NCI-H1105 treated with DMSO at 0.1 percent for 48 hours (cell line): ENCODE measurements around the gene KDM4C.
A peak's percentile ranks its signal among the peaks of the same experiment; 100 is the strongest.

Source experiments
- DNase-seq: peaks from one replicate; lab custom pipeline; 2025; lab: John Stamatoyannopoulos, UW

The KDM4C gene

GRCh38 chr9:7143645-7144200 lies 385.9 kb downstream of the KDM4C start:
- no peak for DNase-seq

DNA sequence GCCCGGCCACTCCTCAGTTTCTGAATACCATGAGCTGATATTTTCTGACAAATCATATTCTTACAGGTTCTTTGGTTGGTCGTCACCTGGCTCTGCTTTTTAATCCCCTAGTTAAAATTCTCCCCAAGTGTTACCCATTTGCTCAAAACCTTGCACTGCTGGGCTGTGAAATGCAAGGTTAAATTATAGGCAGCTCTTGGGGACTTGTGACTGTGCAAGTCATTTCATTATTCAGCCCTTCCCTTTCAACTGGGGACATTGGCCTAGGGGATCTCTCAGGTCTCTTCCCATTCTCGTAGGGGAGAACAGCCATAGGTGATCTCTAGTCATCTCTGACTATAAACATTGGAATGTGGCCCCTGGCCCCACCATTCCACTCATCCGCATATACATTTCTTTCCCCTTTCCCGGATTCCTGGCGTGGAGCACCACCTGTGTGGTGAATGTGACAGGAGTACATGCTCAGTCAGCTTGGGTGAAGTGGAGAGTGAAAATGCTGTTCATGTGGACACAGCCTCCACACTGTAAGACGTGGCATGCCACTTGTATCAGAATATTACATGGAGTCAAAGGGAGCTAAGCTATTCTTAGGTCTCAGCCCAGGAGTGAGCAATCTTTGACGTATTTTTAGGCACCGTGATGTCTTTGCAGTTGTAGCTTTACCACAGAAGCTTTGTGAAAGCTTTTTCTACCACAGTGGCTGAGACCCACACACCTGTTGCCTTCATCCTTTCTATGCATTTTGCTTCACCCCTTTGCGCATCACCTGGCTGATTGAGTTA lies 386.7 kb downstream of the KDM4C start:
- no peak for DNase-seq

GRCh38 chr9:7145361-7146069 lies 387.7 kb downstream of the KDM4C start:
- DNase-seq: no peak

DNA sequence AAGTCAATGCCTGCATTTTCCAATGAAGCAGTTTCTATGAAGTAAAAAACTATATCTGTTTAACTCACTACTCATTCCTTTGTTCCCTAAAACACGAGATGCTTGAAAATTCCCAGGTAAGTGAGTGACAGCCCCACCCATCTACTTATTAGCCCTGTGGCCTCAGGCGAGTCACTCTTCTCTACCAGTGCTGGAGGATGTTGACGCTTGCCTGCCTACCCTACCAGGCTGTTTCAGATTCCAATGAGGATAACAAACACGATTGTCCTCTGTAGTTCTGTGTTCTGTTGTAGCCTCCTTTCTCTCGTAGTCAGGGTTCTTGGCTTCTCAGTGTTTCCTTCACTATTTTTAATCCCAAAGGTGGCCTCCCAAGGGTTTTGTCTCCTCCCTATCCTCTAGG lies 388.8 kb downstream of the KDM4C start:
- no peak for DNase-seq

GRCh38 chr9:7147121-7148090 lies 389.6 kb downstream of the KDM4C start:
- DNase-seq: no peak

DNA sequence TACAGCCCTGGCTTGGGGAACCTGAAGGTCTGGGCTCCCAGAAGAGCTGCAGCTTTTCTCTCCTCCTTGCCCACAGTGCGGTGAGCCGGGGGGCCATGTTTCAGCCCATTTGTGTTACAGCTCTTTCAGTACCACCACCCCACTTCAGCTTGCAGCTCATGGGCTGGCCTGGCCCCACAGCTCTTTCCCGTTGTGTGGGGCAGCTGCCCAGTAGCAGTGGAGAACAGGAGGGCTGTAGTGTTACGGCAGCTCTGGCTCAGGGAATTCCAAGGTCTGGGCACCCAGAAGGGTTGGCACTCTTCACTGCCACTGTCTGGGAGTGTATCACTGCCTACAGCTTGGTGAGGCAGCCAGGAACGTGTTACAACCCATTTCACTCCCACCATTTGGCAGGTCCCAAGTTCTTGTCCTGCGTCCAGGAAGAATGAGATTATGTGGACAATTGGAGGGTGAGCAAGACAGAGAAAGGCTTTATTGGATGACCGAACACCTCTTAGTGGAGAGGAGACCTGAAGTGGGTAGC lies 390.5 kb downstream of the KDM4C start:
- DNase-seq: no peak

DNA sequence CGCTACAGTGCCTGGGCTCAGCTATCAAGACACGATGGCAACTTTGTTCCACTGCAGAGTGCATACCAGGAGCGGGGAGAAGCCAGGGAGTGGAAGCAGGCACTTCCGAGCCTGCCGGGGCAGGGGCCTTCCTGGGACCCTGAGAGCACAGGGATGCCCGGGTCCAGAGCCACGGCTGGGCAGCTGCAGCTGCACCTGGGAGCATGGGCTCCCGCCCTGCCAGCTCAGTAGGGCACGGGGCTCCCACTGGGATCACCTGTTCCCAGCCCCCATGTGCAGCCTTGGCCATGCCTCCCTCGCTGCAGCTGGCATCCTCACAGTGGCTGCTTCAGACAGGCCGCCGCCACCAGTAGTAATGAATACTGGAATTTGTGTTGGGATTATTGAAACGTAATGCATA lies 391.5 kb downstream of the KDM4C start:
- no peak for DNase-seq

- DNase-seq: no peak
These were observed 392.5 kb downstream of the KDM4C start for GRCh38 chr9:7150153-7150890.

DNA sequence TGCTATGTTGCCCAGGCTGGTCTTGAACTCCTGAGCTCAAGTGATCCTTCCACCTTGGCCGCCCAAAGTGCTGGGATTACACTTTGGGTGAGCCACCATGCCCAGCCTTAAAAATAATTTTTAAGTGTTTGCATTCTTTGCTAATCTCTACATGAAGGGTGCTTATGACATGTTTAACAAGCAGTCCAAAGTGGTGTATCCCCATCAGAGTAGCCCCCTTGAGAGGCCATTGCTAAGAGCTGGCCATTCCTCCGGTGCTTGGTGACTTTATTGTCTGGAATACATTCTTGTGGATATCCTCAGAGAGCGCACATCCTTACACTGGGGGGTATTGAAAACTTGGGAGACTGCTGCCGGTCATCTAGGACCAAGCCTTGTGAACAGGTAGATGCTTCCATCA lies 395.4 kb downstream of the KDM4C start:
- no peak for DNase-seq

DNA sequence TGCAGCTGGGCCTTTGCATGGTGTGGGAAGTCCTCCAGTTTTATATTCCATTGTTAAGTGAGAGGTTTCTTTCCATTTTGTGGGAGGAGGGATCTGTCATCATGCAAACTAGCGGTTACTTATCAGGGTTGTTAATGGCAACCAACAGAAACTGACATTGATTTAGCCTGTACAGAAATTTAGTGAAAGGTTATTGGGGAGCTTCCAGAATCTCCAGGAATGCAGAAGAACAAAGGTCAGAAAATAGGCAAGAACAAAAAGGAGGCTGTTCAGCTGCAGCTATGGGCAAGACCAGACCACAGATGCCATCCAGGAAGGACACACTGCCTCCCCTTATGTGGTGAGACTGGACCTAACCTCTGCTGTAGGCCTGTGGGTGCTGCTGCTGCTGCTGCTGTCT lies 395.8 kb downstream of the KDM4C start:
- DNase-seq: no peak

- no peak for DNase-seq
These were observed 396.3 kb downstream of the KDM4C start for GRCh38 chr9:7154003-7154619.

GRCh38 chr9:7154650-7155049 lies 396.9 kb downstream of the KDM4C start:
- DNase-seq: no peak

DNA sequence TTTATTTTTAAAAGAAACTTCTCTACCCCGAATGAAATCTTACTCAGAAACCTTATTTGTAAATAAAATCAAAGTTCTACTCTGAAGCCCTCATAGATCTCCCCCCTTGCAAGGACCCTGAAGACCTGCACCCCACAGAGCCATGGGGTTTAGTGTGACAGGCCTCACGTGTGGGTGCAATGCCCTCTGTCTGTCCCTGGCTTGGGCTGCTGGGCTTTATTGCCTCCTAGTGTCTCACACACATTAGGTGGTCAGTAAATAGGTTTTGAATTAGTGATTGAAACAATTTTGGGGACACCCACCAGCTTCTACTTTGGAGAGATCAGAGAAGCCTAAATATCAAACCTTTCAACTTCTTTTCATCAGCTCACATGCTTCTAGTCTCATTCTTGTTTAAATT lies 403.7 kb downstream of the KDM4C start:
- DNase-seq: no peak

- no peak for DNase-seq
These were observed 406.2 kb downstream of the KDM4C start for GRCh38 chr9:7163932-7164331.

GRCh38 chr9:7164440-7165330 lies 406.9 kb downstream of the KDM4C start:
- peak; percentile 15 for DNase-seq

DNA sequence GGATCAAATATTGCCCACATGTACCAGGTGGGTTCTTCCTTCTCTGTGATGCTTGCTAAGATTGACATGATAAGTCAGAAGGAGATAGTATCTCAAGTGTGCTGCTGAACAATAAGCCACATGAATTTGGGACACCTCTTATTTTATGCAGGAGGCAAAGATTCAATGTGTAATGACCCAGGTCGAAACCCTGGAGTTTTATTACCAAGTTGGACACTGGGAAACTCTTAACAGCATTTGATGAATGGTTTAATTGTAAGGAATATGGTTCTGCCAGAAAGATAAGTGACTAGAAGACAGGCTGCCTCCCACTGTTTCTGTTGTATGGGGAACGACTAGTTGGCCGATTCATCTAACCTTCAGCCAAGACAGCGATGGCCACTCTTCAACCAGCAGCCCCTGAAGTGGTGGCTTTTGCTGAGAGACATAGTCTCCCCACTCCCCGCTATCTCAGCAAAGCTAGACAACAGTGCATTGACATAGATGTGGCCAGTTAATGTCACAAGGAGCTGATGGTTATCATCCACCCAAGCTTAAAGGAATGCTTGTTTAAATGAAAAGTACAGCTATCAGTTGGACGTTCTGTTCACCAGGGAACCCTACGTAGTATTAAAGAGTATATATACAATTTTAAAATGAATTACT lies 407.7 kb downstream of the KDM4C start:
- no peak for DNase-seq

DNA sequence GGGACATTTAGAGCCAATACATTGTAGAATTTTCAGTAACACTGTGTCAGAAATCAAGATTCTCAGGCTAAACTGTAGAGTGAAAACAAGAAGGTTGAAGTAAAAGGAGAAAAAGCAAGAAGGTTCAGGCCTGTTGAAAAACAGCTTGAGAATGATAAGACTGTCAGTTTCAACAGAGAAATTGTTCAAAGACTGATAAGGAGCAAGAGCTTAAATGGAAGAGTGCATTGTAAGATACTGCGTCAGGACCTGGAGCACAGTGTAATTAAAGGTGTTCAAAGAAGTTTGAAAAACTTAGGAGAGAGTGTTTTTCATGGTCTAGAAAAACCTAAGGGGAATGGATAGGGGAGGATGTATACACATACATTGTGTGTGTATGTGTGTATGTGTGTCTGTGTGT lies 408.3 kb downstream of the KDM4C start:
- no peak for DNase-seq

- no peak for DNase-seq
These were observed 412.1 kb downstream of the KDM4C start for GRCh38 chr9:7169717-7170389.
